GM18502 (cell line): Measurements from ENCODE around the gene ATXN7L1.
A peak's percentile ranks its signal among the peaks of the same experiment; 100 is the strongest.

Experiments used
- ATAC-seq: cut with Tn5 transposase; IDR thresholded peaks from one replicate; pipeline ENCODE4 v1.9.1; 2021; ENCODE audit warnings: mild to moderate bottlenecking; ENCODE audit not compliant: unreplicated experiment, poor library complexity

ATXN7L1 gene

DNA sequence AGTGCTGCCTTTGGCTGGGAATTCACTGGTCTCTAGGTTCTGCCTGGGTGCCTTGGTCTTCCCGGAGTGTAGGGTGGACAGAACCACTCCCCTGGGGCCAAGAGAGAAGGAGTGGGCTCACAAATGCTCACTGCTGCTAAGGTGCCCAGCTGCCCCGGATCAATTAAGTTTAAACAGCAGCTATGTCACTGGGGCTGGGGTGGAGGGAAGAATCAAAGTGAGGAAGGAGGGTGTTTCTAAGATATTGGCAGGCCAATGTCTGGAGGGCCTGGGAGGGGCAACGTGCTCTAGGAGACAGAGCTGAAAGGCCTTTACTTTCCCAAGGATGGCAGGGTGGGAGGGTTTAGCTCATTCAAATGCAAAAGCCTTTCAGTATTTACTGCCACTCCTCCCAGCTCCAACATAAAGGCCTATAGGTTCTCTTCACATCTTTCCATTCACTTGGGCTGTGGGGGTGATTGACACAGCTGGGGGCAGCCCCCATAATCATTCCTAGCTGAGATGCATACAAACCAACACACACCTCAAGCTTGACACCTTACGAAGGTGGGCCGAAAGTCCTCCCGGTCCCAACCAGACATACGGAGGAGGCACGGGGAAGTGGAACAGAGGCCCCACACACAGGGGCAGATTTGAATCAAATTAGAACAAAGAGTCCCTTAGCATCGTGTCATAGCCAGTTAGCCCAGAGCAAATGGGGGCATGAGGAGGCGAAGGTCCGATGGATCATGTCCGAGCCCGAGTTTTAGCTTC, 187.2 kb downstream of the ATXN7L1 start:
- no peak for ATAC-seq

- no peak for ATAC-seq
Measured at GRCh38 chr7:105688617-105689016, 187.8 kb downstream of the ATXN7L1 start.

- no peak for ATAC-seq
Measured at GRCh38 chr7:105685161-105685560, 191.2 kb downstream of the ATXN7L1 start.

- ATAC-seq: no peak
Measured at GRCh38 chr7:105682341-105683060, 193.9 kb downstream of the ATXN7L1 start.

DNA sequence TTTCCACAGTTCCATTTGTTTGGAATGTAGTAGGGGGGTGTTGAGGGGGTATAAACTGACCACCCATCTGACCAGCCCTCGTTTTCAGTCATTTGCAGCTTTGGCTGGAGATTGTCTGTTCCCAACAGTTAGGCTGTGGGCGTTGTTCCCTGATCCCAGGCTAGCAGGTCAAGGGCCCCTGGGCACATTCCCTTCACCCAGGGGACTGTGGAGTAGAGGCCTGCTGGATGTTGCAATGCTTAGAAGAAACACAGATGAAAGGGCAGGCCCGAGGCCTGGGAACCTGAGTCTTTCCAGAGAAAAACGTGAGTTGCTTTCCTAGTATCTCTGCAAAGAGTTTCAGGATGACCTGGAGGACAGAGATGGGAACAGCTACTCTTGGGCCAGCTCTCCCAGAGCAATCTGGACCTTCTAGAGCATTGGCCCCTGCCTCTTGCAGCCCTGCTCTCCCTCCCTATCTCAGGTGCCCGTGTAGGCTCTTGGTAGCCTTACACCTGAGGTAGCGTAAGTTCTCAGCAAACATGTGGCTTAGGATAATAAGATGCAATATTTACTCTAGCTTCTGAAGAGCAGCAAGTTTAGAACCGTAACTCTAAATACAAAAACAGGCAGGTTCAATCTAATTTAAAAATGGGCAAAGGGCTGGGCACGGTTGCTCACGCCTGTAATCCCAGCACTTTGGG, 195.8 kb downstream of the ATXN7L1 start:
- ATAC-seq: no peak

DNA sequence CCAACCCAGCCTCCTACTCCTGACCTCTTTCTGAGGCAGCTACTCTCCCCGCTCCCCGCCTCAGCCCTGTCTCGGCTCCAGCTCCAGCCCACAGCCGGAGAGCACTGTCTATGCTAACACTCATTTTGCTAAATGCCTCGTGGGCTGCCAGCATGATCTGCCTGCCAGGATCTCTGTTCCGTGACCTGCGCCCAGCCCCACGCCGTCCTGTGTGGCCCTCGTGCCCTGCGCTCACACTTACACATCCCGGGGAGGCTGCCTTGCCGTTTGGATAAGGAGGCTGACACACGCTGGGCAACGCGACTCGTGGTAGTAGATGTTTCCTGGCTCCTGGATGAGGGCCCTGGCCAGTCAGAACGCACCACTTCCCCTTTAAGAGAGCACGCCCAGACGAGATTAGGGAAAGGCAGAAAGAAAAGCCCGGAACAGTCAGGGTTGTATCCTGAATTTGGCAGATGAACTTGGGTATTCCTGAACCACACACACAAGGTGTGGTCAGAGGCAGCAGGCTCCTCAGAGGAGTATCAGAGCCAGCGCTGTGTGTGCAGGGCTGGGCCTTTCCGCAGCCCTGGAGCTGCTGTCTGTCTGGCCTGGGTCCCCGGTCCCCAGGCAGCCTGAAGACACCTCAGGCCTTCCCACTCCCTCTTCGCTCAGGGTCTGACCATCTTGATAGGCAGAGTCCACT, 197.4 kb downstream of the ATXN7L1 start:
- peak; percentile 62 for ATAC-seq

DNA sequence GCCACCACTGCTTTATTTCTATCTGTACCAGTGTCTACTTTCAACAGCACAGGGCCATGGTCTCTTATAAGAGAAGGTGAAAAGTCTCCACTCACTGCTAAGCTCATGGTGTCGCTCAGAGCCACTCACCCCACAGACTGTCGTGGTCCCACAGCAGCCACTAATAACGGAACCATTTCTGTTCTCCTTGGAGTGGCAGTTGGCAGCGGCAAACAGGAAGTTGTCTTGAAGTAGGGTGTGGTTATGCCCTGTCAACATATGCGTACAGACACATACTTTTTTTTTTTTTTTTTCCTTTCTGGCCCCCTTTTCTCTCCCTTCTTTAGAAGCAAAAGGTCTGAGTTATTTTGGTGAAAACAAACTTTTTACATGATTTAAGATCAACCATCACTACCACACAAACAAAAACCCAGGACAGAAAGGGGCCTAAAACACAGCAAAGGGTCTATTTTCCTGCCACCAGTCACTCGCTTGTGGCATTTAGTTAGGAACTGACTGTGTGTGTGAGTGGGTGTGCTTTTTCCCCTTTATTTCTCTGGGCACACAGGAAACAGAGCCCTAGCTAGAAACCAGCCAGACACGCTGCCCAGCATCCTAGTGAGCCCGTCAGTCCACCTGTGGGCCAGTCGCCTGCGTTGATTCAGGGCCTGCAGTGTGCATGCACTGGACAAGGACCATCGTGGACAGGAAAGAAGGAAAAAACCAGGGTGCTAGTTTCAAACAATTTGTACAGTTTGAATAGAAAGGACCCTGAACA, 198.4 kb downstream of the ATXN7L1 start:
- ATAC-seq: peak; percentile 74

DNA sequence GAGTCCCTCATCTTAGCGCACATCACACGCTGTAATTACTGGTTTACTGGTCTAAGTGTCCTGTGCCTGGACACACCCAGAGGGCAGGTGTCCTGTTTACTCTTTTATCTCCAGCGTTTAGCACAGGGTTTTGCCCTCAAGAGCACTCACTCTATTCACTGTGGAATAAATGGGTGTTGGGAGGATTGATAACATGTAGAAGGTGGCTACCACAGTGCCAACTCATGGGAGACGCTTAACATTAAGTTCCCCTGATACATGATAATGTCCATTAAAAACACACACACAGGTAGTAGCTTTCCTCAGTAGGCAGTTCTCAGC, 199.0 kb downstream of the ATXN7L1 start:
- no peak for ATAC-seq

DNA sequence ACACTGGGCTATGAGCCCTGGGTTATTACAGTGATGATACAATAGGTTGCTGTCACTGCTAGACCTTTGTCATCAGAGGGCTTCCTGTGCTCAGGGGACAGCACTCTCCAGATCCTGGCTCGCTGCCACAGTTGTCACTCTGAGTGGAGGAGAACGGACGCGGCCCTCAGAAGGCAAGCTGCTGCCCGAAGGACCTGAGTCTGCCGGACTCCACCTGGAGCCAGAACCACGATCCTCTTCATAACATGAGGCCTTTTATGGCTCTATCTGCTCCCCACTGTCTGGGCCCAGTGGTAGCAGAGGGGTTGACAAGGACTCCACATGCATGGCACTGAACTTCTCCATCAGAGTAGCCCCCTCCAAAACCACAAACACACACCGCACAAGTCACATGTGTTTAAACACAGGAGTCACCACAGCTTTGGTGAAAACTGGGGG, 200.4 kb downstream of the ATXN7L1 start:
- no peak for ATAC-seq

DNA sequence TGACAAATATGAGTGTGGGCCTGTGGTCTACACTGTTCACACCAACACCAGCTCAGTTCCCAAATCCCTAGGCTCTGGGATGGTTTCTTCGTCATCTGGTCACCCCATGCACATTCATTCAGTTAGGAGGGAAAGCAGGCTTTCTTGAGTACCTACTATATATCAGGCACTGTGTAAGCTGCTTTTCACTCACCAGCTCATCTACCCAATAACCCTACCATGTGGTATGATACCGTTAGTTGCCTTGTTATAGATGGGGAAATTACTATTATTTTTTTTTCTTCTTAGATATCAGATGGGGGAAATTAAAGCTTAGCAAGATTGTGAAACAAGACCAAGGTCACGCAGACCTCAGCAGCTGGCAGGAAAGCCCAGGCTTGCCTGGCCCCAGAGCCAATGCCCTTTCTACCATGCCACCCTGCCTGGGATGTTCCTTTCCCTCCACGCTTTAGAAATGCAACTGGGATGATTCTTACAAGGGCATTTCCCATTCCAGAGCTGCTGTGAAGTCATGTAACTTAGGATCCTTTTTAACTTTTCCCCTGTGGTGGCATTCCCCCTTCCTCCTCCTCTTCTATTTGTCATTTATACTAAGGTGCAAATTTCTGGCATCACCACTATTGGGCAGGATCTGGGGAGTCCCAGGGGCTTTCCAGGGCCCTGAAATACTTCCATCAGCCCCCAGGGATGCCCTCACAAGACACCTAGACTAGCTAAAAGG, 202.0 kb downstream of the ATXN7L1 start:
- no peak for ATAC-seq

GRCh38 chr7:105673367-105674084, 202.9 kb downstream of the ATXN7L1 start:
- ATAC-seq: no peak

DNA sequence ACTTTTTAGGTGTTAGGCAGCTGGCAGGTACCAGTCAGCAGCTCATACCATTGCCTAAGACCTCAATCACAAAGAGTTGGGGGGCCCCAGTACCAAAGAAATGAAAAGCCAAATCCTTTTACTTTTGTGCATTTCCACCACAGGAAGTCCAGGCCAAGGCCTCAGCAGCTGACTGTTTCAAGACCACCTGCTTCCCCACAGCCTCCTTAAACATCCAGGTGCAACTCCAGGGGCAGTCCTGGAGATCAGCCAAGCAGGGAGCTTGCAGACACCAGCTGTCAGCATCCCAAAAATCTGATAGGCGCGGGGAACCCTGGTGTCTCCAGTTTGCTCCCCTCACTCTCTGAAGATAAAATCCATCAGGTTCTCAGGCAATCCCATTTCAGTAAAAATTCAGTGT, 203.6 kb downstream of the ATXN7L1 start:
- ATAC-seq: no peak

DNA sequence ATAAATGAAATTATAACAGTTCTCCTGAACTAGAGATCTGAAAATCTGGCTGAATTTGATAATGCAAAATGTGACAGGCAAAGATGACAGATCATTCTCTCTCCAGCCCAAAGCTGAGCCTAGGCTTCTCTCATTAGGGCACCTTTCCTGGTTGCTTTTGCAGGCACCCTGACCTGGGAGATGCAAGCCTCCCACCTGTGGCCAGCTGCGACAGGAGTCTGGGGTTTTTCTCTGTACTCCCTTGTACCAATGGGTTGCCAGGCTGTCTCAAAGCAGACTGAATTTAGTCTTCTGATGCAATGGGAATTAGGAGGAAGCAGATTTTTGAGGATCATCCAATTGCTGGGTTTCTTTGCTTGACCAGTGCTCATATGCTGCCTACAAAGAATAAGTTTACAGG, 210.1 kb downstream of the ATXN7L1 start:
- no peak for ATAC-seq

DNA sequence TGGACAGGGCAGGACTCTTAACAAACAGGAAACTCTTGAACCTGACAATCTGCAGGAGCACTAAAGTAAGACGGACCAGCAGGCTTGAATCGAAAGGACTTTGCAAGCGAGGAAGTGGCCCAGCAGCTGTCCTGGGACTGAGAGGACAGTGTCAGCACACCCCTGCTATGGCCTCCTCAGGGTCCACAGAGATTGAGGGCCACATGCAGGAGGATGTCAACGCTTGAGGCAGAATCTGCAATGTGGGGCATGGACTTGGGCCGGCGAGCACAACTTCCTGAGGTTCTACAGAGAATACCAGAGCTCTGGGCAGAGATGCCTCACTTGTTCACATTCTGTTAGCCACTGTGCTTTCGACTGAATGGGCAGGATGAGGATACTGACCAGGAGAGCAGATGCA, 210.7 kb downstream of the ATXN7L1 start:
- no peak for ATAC-seq

- ATAC-seq: no peak
Measured at GRCh38 chr7:105664816-105665525, 211.4 kb downstream of the ATXN7L1 start.

- no peak for ATAC-seq
Measured at GRCh38 chr7:105662998-105663397, 213.4 kb downstream of the ATXN7L1 start.

DNA sequence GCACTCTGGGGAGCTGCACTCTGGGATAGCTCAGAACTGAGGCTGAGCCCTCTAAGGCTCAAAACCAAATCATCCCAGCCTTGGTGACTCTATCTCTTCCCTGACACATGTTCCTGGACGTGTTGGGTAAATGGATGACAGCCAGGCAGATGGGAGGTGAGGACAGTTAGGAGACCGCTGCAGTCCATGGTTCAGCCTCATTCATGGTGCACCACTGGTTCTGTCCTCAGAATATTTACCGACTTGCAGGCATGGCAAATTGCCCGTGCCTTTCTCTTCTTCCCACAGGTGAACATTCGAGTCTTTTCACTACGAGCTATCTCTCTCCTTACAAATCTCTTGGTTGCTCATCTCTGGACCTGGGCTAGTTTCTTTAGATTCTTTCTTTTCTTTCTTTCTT, 214.8 kb downstream of the ATXN7L1 start:
- no peak for ATAC-seq

DNA sequence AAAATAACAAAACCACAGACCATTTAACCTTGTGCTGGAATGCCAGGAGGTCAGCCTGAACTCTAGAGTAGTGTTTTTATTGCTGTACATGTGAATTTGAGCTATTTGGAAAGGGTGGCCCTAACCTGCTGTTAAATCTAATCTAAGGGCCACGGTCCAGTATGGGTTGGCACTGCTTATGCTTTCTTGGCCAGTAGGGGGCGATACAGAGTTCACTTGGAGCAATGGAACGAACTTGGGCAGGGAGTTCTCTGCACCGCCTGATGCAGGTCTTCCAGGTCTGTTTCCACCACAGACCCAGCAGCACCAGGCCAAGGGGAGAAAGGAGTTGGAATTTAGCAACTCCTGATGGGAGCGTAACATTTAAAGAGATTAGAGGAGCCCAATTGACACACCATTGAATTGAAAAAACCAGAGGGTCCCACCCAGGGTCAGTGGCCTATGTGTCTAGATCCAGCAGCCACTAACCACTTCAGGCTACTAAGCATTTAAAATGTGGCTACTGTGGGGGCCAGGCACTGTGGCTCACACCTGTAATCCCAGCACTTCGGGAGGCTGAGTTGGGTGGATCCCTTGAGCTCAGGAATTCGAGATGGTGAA, 219.4 kb downstream of the ATXN7L1 start:
- no peak for ATAC-seq
